GM12878 (cell line): ENCODE measurements around the gene COL4A2. TPM values are rescaled to one million over a fixed set of nuclear protein-coding genes. Genes with fewer than 3 reads are reported as not detected.

Experiments
- E2F4 ChIP-seq: IDR thresholded peaks from 2 replicates; pipeline ENCODE4 v1.6.1; 2012; ENCODE audit warnings: low read depth, low read length, improper control_type of control experiment
- ESRRA ChIP-seq: IDR thresholded peaks from 2 replicates; pipeline ENCODE4 v1.6.1; 2012; ENCODE audit warnings: mild to moderate bottlenecking, low read length, improper control_type of control experiment
- JUND ChIP-seq: IDR thresholded peaks from 2 replicates; pipeline ENCODE4 v1.6.1; 2012; ENCODE audit warnings: low read depth, mild to moderate bottlenecking, low read length, improper control_type of control experiment, moderate library complexity
- MLLT1 ChIP-seq: fragments of 450-650 bp; IDR thresholded peaks from 2 replicates; pipeline ENCODE4 v1.6.1; 2016; ENCODE audit warnings: mild to moderate bottlenecking
- MTA2 ChIP-seq: fragments of 450-650 bp; IDR thresholded peaks from 2 replicates; pipeline ENCODE4 v1.6.1; 2016; ENCODE audit warnings: low read depth, mild to moderate bottlenecking, moderate library complexity
- NBN ChIP-seq: fragments of 450-650 bp; IDR thresholded peaks from 2 replicates; pipeline ENCODE4 v1.6.1; 2016
- NFYA ChIP-seq: IDR thresholded peaks from 2 replicates; pipeline ENCODE4 v1.6.1; 2011; ENCODE audit warnings: low read depth, mild to moderate bottlenecking, low read length, improper control_type of control experiment, borderline replicate concordance
- PBX3 ChIP-seq: IDR thresholded peaks from 2 replicates; pipeline ENCODE4 v1.6.1; 2011; ENCODE audit warnings: mild to moderate bottlenecking, low read depth, low read length, moderate library complexity; ENCODE audit not compliant: insufficient replicate concordance
- POU2F2 ChIP-seq: IDR thresholded peaks from 3 replicates; pipeline ENCODE4 v1.6.1; 2011; ENCODE audit warnings: low read depth, mild to moderate bottlenecking, low read length, borderline replicate concordance
- RB1 ChIP-seq: fragments of 450-650 bp; formaldehyde crosslinking; IDR thresholded peaks from 2 replicates; pipeline ENCODE4 v1.6.1; 2017; ENCODE audit warnings: mild to moderate bottlenecking, borderline replicate concordance
- RELB ChIP-seq: fragments of 450-650 bp; IDR thresholded peaks from 2 replicates; pipeline ENCODE4 v1.6.1; 2017; ENCODE audit warnings: low read depth, mild to moderate bottlenecking, moderate library complexity
- RFX5 ChIP-seq: IDR thresholded peaks from 2 replicates; pipeline ENCODE4 v1.6.1; 2011; ENCODE audit warnings: low read depth, low read length, improper control_type of control experiment
- SKIL ChIP-seq: fragments of 450-650 bp; IDR thresholded peaks from 2 replicates; pipeline ENCODE4 v1.6.1; 2017; ENCODE audit warnings: mild to moderate bottlenecking, low read depth, inconsistent platforms; ENCODE audit not compliant: poor library complexity, severe bottlenecking
- SUPT20H ChIP-seq: IDR thresholded peaks from 2 replicates; pipeline ENCODE4 v1.6.1; 2011; ENCODE audit warnings: low read depth, mild to moderate bottlenecking, low read length, moderate library complexity, borderline replicate concordance; ENCODE audit not compliant: control insufficient read depth
- TBL1XR1 ChIP-seq: IDR thresholded peaks from 2 replicates; pipeline ENCODE4 v1.6.1; 2012; ENCODE audit warnings: low read depth, low read length, improper control_type of control experiment
- ZBTB40 ChIP-seq: fragments of 450-650 bp; IDR thresholded peaks from 2 replicates; pipeline ENCODE4 v1.6.1; 2016; ENCODE audit warnings: mild to moderate bottlenecking, moderate library complexity, borderline replicate concordance
- polyA plus RNA-seq, 11 experiments: library from polyadenylated mRNA; depleted of rRNA in 4 of 11; unstranded in 6 of 11; stranded (reverse) in 5 of 11; fragments of >200 nt; fragmentation: Nextera tagmentation in 4 of 11; fragmentation: Illumina TruSeq in 1 of 11; extraction: Ambion mirVana in 4 of 11; extraction: Trizol in 1 of 11; gene quantifications; 1 replicate in 1 of 11; 2 replicates in 10 of 11; pipeline versions ENCODE4 v1.2.1 to v1.2.3, GENCODE V29; 2011 to 2016; ENCODE audit warnings: inconsistent platforms in 2 of 11, missing spikeins in 2 of 11, low read depth in 1 of 11
- total RNA-seq, 4 experiments: library from RNA; depleted of rRNA in 3 of 4; stranded (reverse); fragments of >200 nt in 3 of 4; fragmentation: Illumina TruSeq in 1 of 4; extraction: Trizol in 1 of 4; gene quantifications; 2 replicates each; pipeline versions ENCODE4 v1.2.1 to v1.2.3, GENCODE V29; 2013 to 2021

COL4A2 gene
- total and polyA plus RNA-seq, 10 of the 15 experiments (the other 5 are each of a cell fraction or from before 2014, with no cell fraction given): 0.16 to 1.6 (median 0.62) TPM; not detected in 3

GRCh38 chr13:110445183-110445582 lies 138.1 kb downstream of the COL4A2 start (continued):
- no peak for TF ChIP-seq ESRRA
- no peak for TF ChIP-seq NFYA
- TF ChIP-seq RELB: peak; percentile 68; the same call in 1 of the 2 replicates
- no peak for TF ChIP-seq SUPT20H
- TF ChIP-seq TBL1XR1: 0 out of 2 replicates have a peak, but pooled peaks have one; percentile 27
- no peak for TF ChIP-seq JUND
- TF ChIP-seq PBX3: peak; percentile 70
- TF ChIP-seq MTA2: peak; percentile 86
- no peak for TF ChIP-seq RB1
- TF ChIP-seq ZBTB40: no peak
- no peak for TF ChIP-seq MLLT1
- 0 out of 2 replicates have a peak, but pooled peaks have one; percentile 23 for TF ChIP-seq NBN
- TF ChIP-seq RFX5: no peak
- TF ChIP-seq E2F4: no peak
- TF ChIP-seq SKIL: no peak
- TF ChIP-seq POU2F2: no peak; the same call in 2 of the 3 replicates
